ENCODE results near the gene ZNF441. TPM values are rescaled to one million over a fixed set of nuclear protein-coding genes. Genes with fewer than 3 reads are reported as not detected.
"Not testable (repeated sequence)": the region's sequence is repeated elsewhere in the genome, so short reads cannot be mapped to it uniquely, and the experiment has no call there.

The ZNF441 gene
- total and polyA plus RNA-seq, 9 donors = 5.2 to 13.2 (median 6.3) TPM

DNA sequence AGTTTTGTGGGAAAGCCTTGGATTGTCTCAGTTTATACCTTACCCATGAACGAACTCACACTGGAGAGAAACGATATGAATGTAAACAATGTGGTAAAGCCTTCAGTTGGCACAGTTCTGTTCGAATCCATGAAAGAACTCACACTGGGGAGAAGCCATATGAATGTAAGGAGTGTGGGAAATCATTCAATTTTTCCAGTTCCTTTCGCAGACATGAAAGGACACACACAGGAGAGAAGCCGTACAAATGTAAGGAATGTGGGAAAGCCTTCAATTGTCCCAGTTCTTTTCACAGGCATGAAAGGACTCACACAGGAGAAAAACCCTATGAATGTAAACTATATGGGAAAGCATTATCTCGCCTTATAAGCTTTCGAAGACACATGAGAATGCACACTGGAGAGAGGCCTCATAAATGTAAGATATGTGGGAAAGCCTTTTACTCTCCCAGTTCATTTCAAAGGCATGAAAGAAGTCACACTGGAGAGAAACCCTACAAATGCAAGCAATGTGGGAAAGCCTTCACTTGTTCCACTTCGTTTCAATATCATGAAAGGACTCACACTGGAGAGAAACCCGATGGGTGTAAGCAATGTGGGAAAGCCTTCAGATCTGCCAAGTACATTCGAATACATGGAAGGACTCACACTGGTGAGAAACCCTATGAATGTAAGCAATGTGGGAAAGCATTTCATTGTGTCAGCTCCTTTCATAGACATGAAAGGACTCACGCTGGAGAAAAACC lies 39.7 kb downstream of the ZNF441 start:
- Histone ChIP-seq H3K4me1 (ENCODE audit: control insufficient read depth, insufficient read depth, low read length) (no peaks in the 10 kb centered on the region), H3K36me3 (ENCODE audit: control insufficient read depth, insufficient read depth, low read length) (peaks cover 27% of the 10 kb centered on the region), H3K4me3 (ENCODE audit: low read length) (no peak overlapping the region), H3K9me3 (replicated peaks; ENCODE audit: control insufficient read depth, low read depth, low read length) (peaks cover 43% of the 10 kb centered on the region), H3K27ac (ENCODE audit: low read length) (no peak overlapping the region), H3K27me3 (ENCODE audit: control insufficient read depth, insufficient read depth, low read length) (no peaks in the 10 kb centered on the region)
- no CpG with 5 or more reads among the region's 11 CpGs for WGBS (ENCODE audit: insufficient coverage)
- no peak for DNase-seq

DNA sequence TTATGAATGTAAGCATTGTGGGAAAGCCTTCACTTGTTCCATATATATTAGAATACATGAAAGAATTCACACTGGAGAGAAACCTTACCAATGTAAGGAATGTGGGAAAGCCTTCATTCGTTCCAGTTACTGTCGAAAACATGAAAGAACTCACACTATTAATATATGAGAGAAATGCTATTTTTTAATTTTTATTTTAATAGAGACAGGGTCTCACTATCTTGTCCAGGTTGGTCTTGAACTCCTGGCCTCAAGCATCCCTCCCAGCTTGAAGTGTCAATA lies 40.2 kb downstream of the ZNF441 start:
- Histone ChIP-seq H3K27ac (ENCODE audit: low read length) (no peak overlapping the region), H3K36me3 (ENCODE audit: control insufficient read depth, insufficient read depth, low read length) (peaks cover 27% of the 10 kb centered on the region), H3K4me3 (ENCODE audit: low read length) (no peak overlapping the region), H3K27me3 (ENCODE audit: control insufficient read depth, insufficient read depth, low read length) (no peaks in the 10 kb centered on the region), H3K4me1 (ENCODE audit: control insufficient read depth, insufficient read depth, low read length) (no peaks in the 10 kb centered on the region), H3K9me3 (replicated peaks; ENCODE audit: control insufficient read depth, low read depth, low read length) (peaks cover 42% of the 10 kb centered on the region)
- DNase-seq = no peak
- WGBS (ENCODE audit: insufficient coverage) = no CpG with 5 or more reads among the region's 2 CpGs

DNA sequence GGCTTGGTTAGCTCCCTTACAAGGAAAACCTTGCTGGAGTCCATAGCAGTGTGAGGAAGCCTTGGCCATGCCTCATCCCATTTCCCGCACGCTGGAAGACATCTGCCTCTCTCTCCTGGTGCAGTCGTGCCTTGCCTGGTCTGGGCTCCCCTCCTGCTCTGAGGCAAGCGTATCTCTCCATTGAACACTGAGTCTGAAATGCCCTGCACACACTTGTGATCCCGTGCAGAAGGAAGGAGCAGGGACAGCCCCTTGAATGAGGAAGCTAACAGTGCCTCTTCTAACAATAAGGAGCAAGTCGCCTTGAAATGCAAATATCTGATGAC lies 46.9 kb downstream of the ZNF441 start:
- Histone ChIP-seq H3K36me3 (ENCODE audit: control insufficient read depth, insufficient read depth, low read length) (no peaks in the 10 kb centered on the region), H3K27me3 (ENCODE audit: control insufficient read depth, insufficient read depth, low read length) (no peaks in the 10 kb centered on the region), H3K9me3 (replicated peaks; ENCODE audit: control insufficient read depth, low read depth, low read length) (peaks cover 3% of the 10 kb centered on the region), H3K27ac (ENCODE audit: low read length) (peak overlapping the region; percentile 95), H3K4me1 (ENCODE audit: control insufficient read depth, insufficient read depth, low read length) (peaks cover 6% of the 10 kb centered on the region), H3K4me3 (ENCODE audit: low read length) (peak overlapping the region; percentile 88)
- WGBS (ENCODE audit: insufficient coverage) = 0% methylated on average over 4 of the region's 6 CpGs
- DNase-seq = no peak

DNA sequence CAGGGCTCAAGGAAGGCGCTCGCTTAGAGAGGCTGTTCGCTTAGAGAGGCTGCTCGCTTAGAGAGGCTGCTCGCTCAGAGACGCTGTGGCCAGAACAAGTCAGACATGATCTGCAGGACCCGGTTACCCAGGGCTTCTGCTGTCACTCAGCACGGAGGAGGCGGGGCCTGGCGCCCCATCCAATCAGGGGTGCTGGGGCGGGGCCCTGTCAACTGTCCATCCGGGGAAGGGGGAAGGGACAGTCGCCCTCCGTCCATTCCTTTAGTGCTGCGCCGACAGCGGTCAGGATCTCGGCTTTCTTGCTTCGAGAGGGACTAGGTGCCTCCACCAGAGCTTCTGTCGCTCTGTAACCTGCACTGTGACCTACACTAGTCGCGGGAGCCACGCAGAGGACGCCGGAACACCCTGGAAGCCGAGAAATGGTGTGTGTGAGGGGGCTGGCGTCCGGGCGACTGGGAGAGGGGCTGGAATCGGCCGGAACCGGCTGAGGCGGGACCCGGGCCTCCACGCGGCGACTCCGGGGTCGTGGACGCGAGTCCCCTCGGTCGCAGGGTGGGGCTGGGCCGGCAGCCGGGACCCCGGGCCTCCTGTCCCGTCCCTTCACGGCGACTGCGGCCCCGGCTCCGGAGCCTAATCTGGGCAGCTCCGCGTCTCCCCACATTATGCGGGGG lies 47.4 kb downstream of the ZNF441 start, which contains the start of gene ZNF440:
Gene ZNF440 (plus strand): TSS at position 245 of the 671 bp plus-strand sequence. CDS start 175 bp downstream, at position 420.
- DNase-seq = peak; percentile 97
- peaks cover 6% of the 10 kb centered on the region for H3K4me1 ChIP-seq (ENCODE audit: control insufficient read depth, insufficient read depth, low read length)
- WGBS (ENCODE audit: insufficient coverage) = under 1% methylated on average over 53 of the region's 55 CpGs

DNA sequence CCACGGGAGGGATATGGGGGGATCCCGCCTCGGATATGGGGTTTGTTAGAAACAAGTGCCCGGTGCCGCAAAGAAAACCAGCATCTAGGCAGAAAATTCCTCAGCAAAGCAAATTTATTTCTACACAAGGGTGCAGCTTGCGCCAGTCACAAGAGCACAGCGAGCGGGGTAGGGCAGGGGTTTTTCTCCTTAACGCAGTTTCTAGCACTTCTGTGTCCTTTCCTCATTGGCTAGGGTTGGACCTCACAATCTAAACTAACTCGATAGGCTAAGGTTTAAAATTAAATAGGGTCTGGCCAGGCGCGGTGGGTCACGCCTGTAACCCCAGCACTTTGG lies 47.9 kb downstream of the ZNF441 start:
- H3K9me3 ChIP-seq (replicated peaks; ENCODE audit: control insufficient read depth, low read depth, low read length) = no peaks in the 10 kb centered on the region
- WGBS (ENCODE audit: insufficient coverage) = 0% methylated on average over 1 of the region's 13 CpGs
- DNase-seq = peak; percentile 21
- peak overlapping the region; percentile 88 for H3K4me3 ChIP-seq (ENCODE audit: low read length)
- H3K27me3 ChIP-seq (ENCODE audit: control insufficient read depth, insufficient read depth, low read length) = no peaks in the 10 kb centered on the region
- H3K27ac ChIP-seq (ENCODE audit: low read length) = peak overlapping the region; percentile 95
- H3K36me3 ChIP-seq (ENCODE audit: control insufficient read depth, insufficient read depth, low read length) = no peaks in the 10 kb centered on the region
- peaks cover 6% of the 10 kb centered on the region for H3K4me1 ChIP-seq (ENCODE audit: control insufficient read depth, insufficient read depth, low read length)

More for the DNA sequence above, 47.4 kb downstream of the ZNF441 start, which contains the start of gene ZNF440:
- Histone ChIP-seq H3K27me3 (ENCODE audit: control insufficient read depth, insufficient read depth, low read length) (no peaks in the 10 kb centered on the region), H3K36me3 (ENCODE audit: control insufficient read depth, insufficient read depth, low read length) (no peaks in the 10 kb centered on the region), H3K9me3 (replicated peaks; ENCODE audit: control insufficient read depth, low read depth, low read length) (peaks cover 2% of the 10 kb centered on the region), H3K4me3 (ENCODE audit: low read length) (peak within 1 kb of the TSS; percentile 88), H3K27ac (ENCODE audit: low read length) (peak within 1 kb of the TSS; percentile 95)

DNA sequence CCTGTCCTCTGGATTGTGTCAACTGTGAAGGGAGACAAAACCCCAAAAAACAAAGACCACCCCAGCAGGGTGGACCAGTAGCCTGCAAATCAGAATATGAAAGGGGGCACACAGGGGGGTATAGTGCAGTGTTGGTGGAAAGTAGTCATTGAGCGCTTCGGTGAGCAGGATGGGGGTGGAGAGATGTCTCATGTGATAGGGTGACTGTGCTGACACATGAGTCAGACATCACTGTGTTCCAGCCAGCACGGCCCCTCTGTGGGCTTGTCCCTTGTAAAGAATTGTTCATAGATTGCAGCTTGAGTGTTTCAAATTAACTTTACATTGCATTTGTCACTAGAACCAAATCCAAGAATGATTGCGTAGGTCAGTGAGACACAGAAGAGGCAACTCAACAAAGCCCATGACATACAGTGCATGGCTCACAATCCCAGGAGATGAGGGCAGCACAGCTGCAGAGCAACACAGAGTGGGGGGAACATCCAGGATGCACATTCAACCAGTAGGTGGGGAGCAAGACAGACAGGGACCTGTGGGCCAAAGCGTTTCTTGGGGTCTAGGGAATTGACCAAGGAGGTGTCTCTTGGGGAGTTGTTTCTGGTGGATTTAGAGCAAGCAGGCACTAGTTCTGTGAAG lies 54.8 kb downstream of the ZNF441 start:
- DNase-seq = no peak
- Histone ChIP-seq H3K27me3 (ENCODE audit: control insufficient read depth, insufficient read depth, low read length) (no peaks in the 10 kb centered on the region), H3K4me1 (ENCODE audit: control insufficient read depth, insufficient read depth, low read length) (no peaks in the 10 kb centered on the region), H3K36me3 (ENCODE audit: control insufficient read depth, insufficient read depth, low read length) (peaks cover 12% of the 10 kb centered on the region), H3K4me3 (ENCODE audit: low read length) (no peak overlapping the region), H3K27ac (ENCODE audit: low read length) (no peak overlapping the region), H3K9me3 (replicated peaks; ENCODE audit: control insufficient read depth, low read depth, low read length) (peaks cover 9% of the 10 kb centered on the region)
- 90% methylated on average over 3 of the region's 5 CpGs for WGBS (ENCODE audit: insufficient coverage)

DNA sequence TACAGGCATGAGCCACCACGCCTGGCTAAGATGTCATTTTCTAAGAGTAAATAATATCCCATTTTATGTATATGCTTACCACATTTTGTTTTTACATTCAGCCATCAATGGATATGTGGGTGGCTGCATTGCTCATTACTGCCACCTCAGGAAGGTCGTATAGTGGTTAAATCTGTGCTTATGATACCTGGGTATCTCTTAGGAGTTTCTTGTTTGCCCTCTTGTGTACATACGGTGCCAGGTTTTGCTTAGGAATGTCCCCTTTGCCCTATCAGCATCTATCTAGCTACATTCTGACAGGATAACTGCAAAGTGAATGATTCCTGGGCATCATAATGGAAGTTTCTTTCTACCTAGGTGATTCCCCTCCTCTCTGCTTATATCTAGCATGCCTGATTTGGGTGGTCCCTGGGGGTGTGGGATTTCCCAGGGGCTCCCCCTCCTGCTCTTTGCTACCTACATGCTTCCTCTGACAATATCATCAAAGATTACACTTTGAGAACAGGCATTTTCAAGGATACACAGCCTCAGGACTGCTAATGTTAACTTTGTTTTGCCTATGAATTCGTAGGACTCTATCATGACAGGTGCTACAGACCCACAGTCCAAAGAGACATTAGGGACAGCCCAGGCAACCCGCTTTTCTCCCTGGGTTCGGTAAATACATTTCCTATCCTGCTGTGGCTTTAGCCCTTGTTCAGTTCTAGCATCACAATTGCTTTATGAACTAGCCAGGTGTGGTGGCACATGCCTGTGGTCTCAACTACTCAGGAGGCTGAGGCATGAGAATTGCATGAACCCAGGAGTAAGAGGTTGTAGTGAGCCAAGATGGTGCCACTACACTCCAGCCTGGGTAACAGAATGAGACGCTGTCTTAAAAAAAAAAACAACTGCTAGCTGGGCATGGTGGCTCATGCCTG lies 62.4 kb downstream of the ZNF441 start:
- H3K9me3 ChIP-seq (replicated peaks; ENCODE audit: control insufficient read depth, low read depth, low read length) = peaks cover 45% of the 10 kb centered on the region
- H3K27me3 ChIP-seq (ENCODE audit: control insufficient read depth, insufficient read depth, low read length); H3K4me3 ChIP-seq (ENCODE audit: low read length); H3K4me1 ChIP-seq (ENCODE audit: control insufficient read depth, insufficient read depth, low read length); DNase-seq; H3K27ac ChIP-seq (ENCODE audit: low read length): not testable (repeated sequence)
- H3K36me3 ChIP-seq (ENCODE audit: control insufficient read depth, insufficient read depth, low read length) = peaks cover 31% of the 10 kb centered on the region
- 100% methylated on average over 2 of the region's 7 CpGs for WGBS (ENCODE audit: insufficient coverage)

DNA sequence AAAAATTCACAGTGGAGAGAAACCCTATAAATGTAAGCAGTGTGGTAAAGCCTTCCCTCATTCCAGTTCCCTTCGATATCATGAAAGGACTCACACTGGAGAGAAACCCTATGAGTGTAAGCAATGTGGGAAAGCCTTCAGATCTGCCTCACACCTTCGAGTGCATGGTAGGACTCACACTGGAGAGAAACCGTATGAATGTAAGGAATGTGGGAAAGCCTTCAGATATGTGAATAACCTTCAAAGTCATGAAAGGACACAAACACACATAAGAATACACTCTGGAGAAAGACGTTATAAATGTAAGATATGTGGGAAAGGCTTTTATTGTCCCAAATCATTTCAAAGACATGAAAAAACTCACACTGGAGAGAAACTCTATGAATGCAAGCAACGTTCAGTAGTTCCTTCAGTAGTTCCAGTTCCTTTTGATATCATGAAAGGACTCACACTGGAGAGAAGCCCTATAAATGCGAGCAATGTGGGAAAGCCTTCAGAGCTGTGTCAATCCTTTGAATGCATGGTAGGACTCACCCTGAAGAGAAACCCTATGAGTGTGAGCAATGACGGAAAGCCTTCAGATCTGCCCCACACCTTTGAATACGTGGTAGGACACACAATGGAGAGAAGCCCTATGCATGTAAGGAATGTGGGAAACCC lies 65.6 kb downstream of the ZNF441 start:
- peaks cover 47% of the 10 kb centered on the region for H3K9me3 ChIP-seq (replicated peaks; ENCODE audit: control insufficient read depth, low read depth, low read length)
- no peak overlapping the region for H3K27ac ChIP-seq (ENCODE audit: low read length)
- peaks cover 32% of the 10 kb centered on the region for H3K36me3 ChIP-seq (ENCODE audit: control insufficient read depth, insufficient read depth, low read length)
- no peak for DNase-seq
- WGBS (ENCODE audit: insufficient coverage) = 93% methylated on average over 3 of the region's 8 CpGs
- no peak overlapping the region for H3K4me3 ChIP-seq (ENCODE audit: low read length)
- no peaks in the 10 kb centered on the region for H3K4me1 ChIP-seq (ENCODE audit: control insufficient read depth, insufficient read depth, low read length)
- no peaks in the 10 kb centered on the region for H3K27me3 ChIP-seq (ENCODE audit: control insufficient read depth, insufficient read depth, low read length)

DNA sequence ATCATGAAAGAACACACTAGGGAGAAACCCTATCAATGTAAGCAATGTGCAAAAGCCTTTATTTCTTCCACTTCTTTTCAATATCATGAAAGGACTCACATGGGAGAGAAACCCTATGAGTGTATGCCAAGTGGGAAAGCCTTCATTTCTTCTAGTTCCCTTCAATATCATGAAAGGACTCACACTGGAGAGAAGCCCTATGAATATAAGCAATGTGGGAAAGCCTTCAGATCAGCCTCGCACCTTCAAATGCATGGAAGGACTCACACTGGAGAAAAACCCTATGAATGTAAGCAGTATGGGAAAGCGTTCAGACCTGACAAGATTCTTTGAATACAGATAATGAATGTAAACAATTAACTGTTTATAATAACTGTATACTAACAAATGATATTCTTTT lies 66.7 kb downstream of the ZNF441 start:
- no peak for DNase-seq
- Histone ChIP-seq H3K27me3 (ENCODE audit: control insufficient read depth, insufficient read depth, low read length) (no peaks in the 10 kb centered on the region), H3K4me3 (ENCODE audit: low read length) (no peak overlapping the region), H3K36me3 (ENCODE audit: control insufficient read depth, insufficient read depth, low read length) (peaks cover 32% of the 10 kb centered on the region), H3K27ac (ENCODE audit: low read length) (no peak overlapping the region), H3K9me3 (replicated peaks; ENCODE audit: control insufficient read depth, low read depth, low read length) (peaks cover 46% of the 10 kb centered on the region), H3K4me1 (ENCODE audit: control insufficient read depth, insufficient read depth, low read length) (no peaks in the 10 kb centered on the region)
- no CpG with 5 or more reads among the region's 2 CpGs for WGBS (ENCODE audit: insufficient coverage)

All from muscle of leg (tissue), 11 donors.